DND-41 (cell line): ENCODE data around the gene SLC27A1.

Source experiments
- ATAC-seq: fragments of 200-7000 bp; cut with Tn5 transposase; 3 replicates; pipeline ENCODE4 v1.9.1; 2021; ENCODE audit warnings: low read depth; ENCODE audit not compliant: insufficient read depth
- DNase-seq: peaks from one replicate; pipeline ENCODE4 v3.0.0-alpha.2; 2020
- H2AFZ ChIP-seq: 2 replicates; pipeline ENCODE4 v1.6.0; 2012; ENCODE audit warnings: low read depth, low read length
- H3K27ac ChIP-seq: 2 replicates; pipeline ENCODE4 v1.5.1; 2012; ENCODE audit warnings: low read length, inconsistent platforms
- H3K27me3 ChIP-seq: fragments of 200-600 bp; sonication (generic); 2 replicates; pipeline ENCODE4 v1.6.0; 2012; ENCODE audit warnings: low read length, mild to moderate bottlenecking, inconsistent platforms; ENCODE audit not compliant: insufficient read depth, poor library complexity
- H3K36me3 ChIP-seq: 2 replicates; pipeline ENCODE4 v1.5.1; 2012; ENCODE audit warnings: low read length, inconsistent platforms; ENCODE audit not compliant: insufficient read depth
- H3K4me1 ChIP-seq: 2 replicates; pipeline ENCODE4 v1.5.1; 2012; ENCODE audit warnings: mild to moderate bottlenecking, low read length; ENCODE audit not compliant: insufficient read depth
- H3K4me2 ChIP-seq: 2 replicates; pipeline ENCODE4 v1.6.0; 2012; ENCODE audit warnings: mild to moderate bottlenecking, moderate library complexity, low read length, inconsistent platforms; ENCODE audit not compliant: insufficient read depth
- H3K4me3 ChIP-seq, 2 experiments: fragments of 200-600 bp in 1 of 2; shearing (Covaris generic) in 1 of 2; 2 replicates each; pipeline ENCODE4 v1.5.1; 2012 to 2016; ENCODE audit warnings: inconsistent platforms in 2 of 2, low read length in 2 of 2, mild to moderate bottlenecking in 2 of 2, low read depth in 1 of 2, moderate library complexity in 1 of 2
- H3K79me2 ChIP-seq: 2 replicates; pipeline ENCODE4 v1.6.0; 2012; ENCODE audit warnings: low read length, inconsistent platforms; ENCODE audit not compliant: insufficient read depth
- H3K9ac ChIP-seq: 2 replicates; pipeline ENCODE4 v1.6.0; 2012; ENCODE audit warnings: low read depth, mild to moderate bottlenecking, inconsistent platforms, low read length, moderate library complexity
- H3K9me3 ChIP-seq: 2 replicates; pipeline ENCODE4 v1.5.1; 2012; ENCODE audit warnings: low read length, moderate library complexity, mild to moderate bottlenecking, inconsistent platforms; ENCODE audit not compliant: insufficient read depth, severe bottlenecking
- H4K20me1 ChIP-seq: 2 replicates; pipeline ENCODE4 v1.6.0; 2012; ENCODE audit warnings: low read length; ENCODE audit not compliant: insufficient read depth
- CTCF ChIP-seq: IDR thresholded peaks from 2 replicates; pipeline ENCODE4 v1.5.1; 2012; ENCODE audit warnings: borderline replicate concordance, low read length, moderate library complexity, mild to moderate bottlenecking; ENCODE audit not compliant: poor library complexity, severe bottlenecking; ENCODE audit errors: extremely low read depth
- EZH2 ChIP-seq: IDR thresholded peaks from 3 replicates; pipeline ENCODE4 v1.6.1; 2012; ENCODE audit warnings: borderline replicate concordance, low read depth, mild to moderate bottlenecking, moderate library complexity, low read length, inconsistent platforms; ENCODE audit not compliant: severe bottlenecking

SLC27A1 gene

GRCh38 chr19:17445526-17446165 is 24.7 kb upstream of the SLC27A1 start:
- Histone ChIP-seq H4K20me1 (no peaks in the 10 kb centered on the region), H3K79me2 (no peaks in the 10 kb centered on the region), H3K27me3 (peaks cover 15% of the 10 kb centered on the region), H3K27ac (no peak overlapping the region), H3K4me2 (no peak overlapping the region), H3K9me3 (no peaks in the 10 kb centered on the region), H2AFZ (no peak overlapping the region), H3K9ac (no peak overlapping the region), H3K4me1 (peaks cover 11% of the 10 kb centered on the region), H3K36me3 (no peaks in the 10 kb centered on the region), H3K4me3 (no peak overlapping the region)
- no peak for DNase-seq
- TF ChIP-seq EZH2 (no peak), CTCF (no peak)
- ATAC-seq = no peak

- Histone ChIP-seq H3K36me3 (no peaks in the 10 kb centered on the region), H3K79me2 (no peaks in the 10 kb centered on the region), H3K4me3 (no peak overlapping the region), H4K20me1 (no peaks in the 10 kb centered on the region), H3K9ac (no peak overlapping the region), H3K27me3 (peaks cover 15% of the 10 kb centered on the region), H3K27ac (no peak overlapping the region), H3K9me3 (no peaks in the 10 kb centered on the region), H2AFZ (no peak overlapping the region), H3K4me1 (peaks cover 13% of the 10 kb centered on the region), H3K4me2 (peak overlapping the region; percentile 51; the same call in 1 of the 2 replicates)
- TF ChIP-seq CTCF = no peak
- no peak for TF ChIP-seq EZH2
- no peak for ATAC-seq
- no peak for DNase-seq
Measured at GRCh38 chr19:17447704-17448130, 22.6 kb upstream of the SLC27A1 start.

- H2AFZ ChIP-seq = no peak within 1 kb of the TSS
- H3K4me2 ChIP-seq = peak within 1 kb of the TSS; percentile 51
- no peaks in the 10 kb centered on the region for H3K79me2 ChIP-seq
- H3K27me3 ChIP-seq = peaks cover 15% of the 10 kb centered on the region
- no peaks in the 10 kb centered on the region for H4K20me1 ChIP-seq
- H3K4me1 ChIP-seq = peaks cover 13% of the 10 kb centered on the region
- TF ChIP-seq CTCF (peak; percentile 33), EZH2 (no peak)
- H3K4me3 ChIP-seq = peak within 1 kb of the TSS in 1 of 2 experiments; percentile 36; a peak in 2 of 4 replicates
- no peak within 1 kb of the TSS for H3K27ac ChIP-seq
- H3K9me3 ChIP-seq = no peaks in the 10 kb centered on the region
- DNase-seq (no peak), ATAC-seq (no peak; the same call in 2 of the 3 replicates)
- peak within 1 kb of the TSS; percentile 9; the same call in 1 of the 2 replicates for H3K9ac ChIP-seq
- H3K36me3 ChIP-seq = no peaks in the 10 kb centered on the region
Measured at GRCh38 chr19:17448131-17448967, 22.0 kb upstream of the SLC27A1 start, which contains the start of gene TMEM221. TMEM221 (minus strand) TSS chr19:17448668; CDS start chr19:17448462, 206 bp downstream.
